ENCODE results near the gene COBLL1. TPM values are rescaled to one million over a fixed set of nuclear protein-coding genes. Genes with fewer than 3 reads are reported as not detected.

The COBLL1 gene
- total and polyA plus RNA-seq, 2 experiments from 2014 or later = 87.3 to 146 TPM

DNA sequence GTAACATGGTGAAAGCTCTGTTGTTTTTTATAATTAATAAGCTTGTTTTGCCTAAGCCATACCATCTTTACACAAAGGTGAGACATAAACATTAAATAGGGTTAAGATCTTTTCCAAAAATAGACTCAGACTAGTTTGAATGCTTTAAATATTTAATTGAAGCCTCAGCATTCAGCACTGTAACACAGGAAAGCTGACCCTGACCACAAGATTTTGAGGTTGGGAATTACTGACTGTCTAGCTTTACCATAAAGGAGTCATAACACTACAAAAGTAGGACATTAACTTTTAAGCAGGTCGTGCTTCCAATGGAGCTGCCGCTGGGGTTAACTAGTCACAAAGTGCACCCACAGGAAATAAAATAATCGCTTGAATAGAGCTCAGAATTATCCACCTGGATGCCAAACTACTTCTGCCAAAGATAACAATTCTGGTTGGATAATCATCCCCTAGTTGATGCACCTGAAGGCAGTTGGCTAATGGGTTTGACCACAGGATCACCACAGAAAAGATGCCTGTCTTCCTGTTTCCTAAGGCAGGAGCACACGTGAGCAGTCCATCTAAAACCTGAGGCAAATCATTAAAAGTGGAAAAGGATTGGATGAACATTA, 106.2 kb downstream of the COBLL1 start:
- no peaks in the 10 kb centered on the region for H4K20me1 ChIP-seq (ENCODE audit: insufficient read depth, poor library complexity, severe bottlenecking)
- peaks cover 76% of the 10 kb centered on the region for H3K79me2 ChIP-seq
- no peaks in the 10 kb centered on the region for H3K9me2 ChIP-seq (replicated peaks; ENCODE audit: insufficient read depth)
- no peak overlapping the region for H3K4me2 ChIP-seq
- no peak overlapping the region for H3K4me3 ChIP-seq
- peak overlapping the region; percentile 51 for H3K27ac ChIP-seq
- peaks cover 17% of the 10 kb centered on the region for H3K4me1 ChIP-seq (ENCODE audit: insufficient read depth)
- no peak overlapping the region for H2AFZ ChIP-seq
- H3K27me3 ChIP-seq = no peaks in the 10 kb centered on the region
- WGBS (ENCODE audit: low lambda C conversion rate, missing lambda C conversion rate) = 81% methylated on average over 4 of the region's 4 CpGs
- H3K9me3 ChIP-seq (ENCODE audit: low read depth) = no peaks in the 10 kb centered on the region
- no peak for TF ChIP-seq CTCF (IDR thresholded peaks at IDR 0.05; ENCODE audit: poor library complexity)
- no peak for TF ChIP-seq EZH2phosphoT487 (IDR thresholded peaks at IDR 0.05; ENCODE audit: low read depth, severe bottlenecking, unreplicated experiment)
- TF ChIP-seq EZH2 (IDR thresholded peaks at IDR 0.05; ENCODE audit: borderline replicate concordance) = no peak
- no peaks in the 10 kb centered on the region for H3K36me3 ChIP-seq (replicated peaks; ENCODE audit: insufficient read depth, low read depth)
- DNase-seq (ENCODE audit: low spot score) = no peak

DNA sequence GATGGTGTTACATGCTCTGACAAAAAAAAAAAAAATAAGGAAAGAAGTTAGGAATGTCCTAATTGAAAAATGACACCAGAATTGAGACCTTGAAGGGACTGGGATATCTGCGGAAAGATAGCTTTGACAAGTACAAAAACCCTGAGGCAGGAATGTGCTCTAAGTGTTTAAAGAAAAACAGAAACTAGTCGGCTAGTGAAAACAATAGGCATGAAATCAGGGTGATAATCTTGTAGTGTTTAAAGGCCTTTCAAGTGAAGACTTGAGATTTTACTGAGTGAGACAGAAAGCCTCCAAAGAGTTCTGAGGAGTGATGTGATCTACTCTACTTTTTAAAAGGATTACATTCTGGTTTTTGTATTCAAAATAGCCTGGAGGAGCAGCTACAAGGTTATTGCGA, 107.4 kb downstream of the COBLL1 start:
- Histone ChIP-seq H2AFZ (no peak overlapping the region), H3K4me1 (ENCODE audit: insufficient read depth) (peaks cover 17% of the 10 kb centered on the region), H3K79me2 (peaks cover 65% of the 10 kb centered on the region), H4K20me1 (ENCODE audit: insufficient read depth, poor library complexity, severe bottlenecking) (no peaks in the 10 kb centered on the region), H3K27ac (peak overlapping the region; percentile 51), H3K27me3 (no peaks in the 10 kb centered on the region), H3K9me3 (ENCODE audit: low read depth) (no peaks in the 10 kb centered on the region), H3K9me2 (replicated peaks; ENCODE audit: insufficient read depth) (no peaks in the 10 kb centered on the region), H3K36me3 (replicated peaks; ENCODE audit: insufficient read depth, low read depth) (no peaks in the 10 kb centered on the region), H3K4me3 (no peak overlapping the region), H3K4me2 (peak overlapping the region; percentile 42)
- TF ChIP-seq CTCF (IDR thresholded peaks at IDR 0.05; ENCODE audit: poor library complexity) (no peak), EZH2phosphoT487 (IDR thresholded peaks at IDR 0.05; ENCODE audit: low read depth, severe bottlenecking, unreplicated experiment) (no peak), EZH2 (IDR thresholded peaks at IDR 0.05; ENCODE audit: borderline replicate concordance) (no peak)
- no peak for DNase-seq (ENCODE audit: low spot score)
- WGBS (ENCODE audit: low lambda C conversion rate, missing lambda C conversion rate) = 37% methylated on average over 3 of the region's 3 CpGs

GRCh38 chr2:164725542-164725941, 116.1 kb downstream of the COBLL1 start:
- Histone ChIP-seq H3K36me3 (replicated peaks; ENCODE audit: insufficient read depth, low read depth) (no peaks in the 10 kb centered on the region), H3K9me2 (replicated peaks; ENCODE audit: insufficient read depth) (no peaks in the 10 kb centered on the region), H2AFZ (no peak overlapping the region), H3K27ac (no peak overlapping the region), H3K9me3 (ENCODE audit: low read depth) (no peaks in the 10 kb centered on the region), H3K27me3 (no peaks in the 10 kb centered on the region), H3K4me2 (no peak overlapping the region), H3K79me2 (peaks cover 5% of the 10 kb centered on the region), H3K4me3 (no peak overlapping the region), H3K4me1 (ENCODE audit: insufficient read depth) (no peaks in the 10 kb centered on the region), H4K20me1 (ENCODE audit: insufficient read depth, poor library complexity, severe bottlenecking) (no peaks in the 10 kb centered on the region)
- DNase-seq (ENCODE audit: low spot score) = no peak
- 95% methylated on average over 3 of the region's 3 CpGs for WGBS (ENCODE audit: low lambda C conversion rate, missing lambda C conversion rate)
- TF ChIP-seq EZH2 (IDR thresholded peaks at IDR 0.05; ENCODE audit: borderline replicate concordance) (no peak), CTCF (IDR thresholded peaks at IDR 0.05; ENCODE audit: poor library complexity) (no peak)

All from hepatocyte (in vitro differentiated cells).